Trophoblast cell (in vitro differentiated cells and primary cell): ENCODE measurements around the gene SIPA1L3.
A peak's percentile ranks its signal among the peaks of the same experiment; 100 is the strongest.

Source experiments
- DNase-seq, 2 donors: peaks; one replicate each; pipeline ENCODE4 v3.0.0-alpha.2; 2016
- H2AFZ ChIP-seq: 2 replicates; pipeline ENCODE4 v1.6.1; 2013; ENCODE audit warnings: low read length, moderate library complexity, mild to moderate bottlenecking; ENCODE audit not compliant: insufficient read depth, poor library complexity
- H2AK5ac ChIP-seq: 2 replicates; pipeline ENCODE4 v1.6.1; 2013; ENCODE audit warnings: mild to moderate bottlenecking, low read length
- H2BK120ac ChIP-seq: 2 replicates; pipeline ENCODE4 v1.6.1; 2013; ENCODE audit warnings: low read length, mild to moderate bottlenecking, moderate library complexity; ENCODE audit not compliant: insufficient read depth, poor library complexity
- H2BK12ac ChIP-seq: 2 replicates; pipeline ENCODE4 v1.6.1; 2013; ENCODE audit warnings: mild to moderate bottlenecking, low read length, moderate library complexity
- H2BK5ac ChIP-seq: 2 replicates; pipeline ENCODE4 v1.6.1; 2013; ENCODE audit warnings: low read length, low read depth, moderate library complexity, mild to moderate bottlenecking; ENCODE audit not compliant: poor library complexity
- H3K14ac ChIP-seq: 2 replicates; pipeline ENCODE4 v1.6.1; 2013; ENCODE audit warnings: mild to moderate bottlenecking, low read length
- H3K18ac ChIP-seq: 2 replicates; pipeline ENCODE4 v1.6.1; 2013; ENCODE audit warnings: mild to moderate bottlenecking, low read length
- H3K23ac ChIP-seq: 2 replicates; pipeline ENCODE4 v1.6.1; 2013; ENCODE audit warnings: low read length
- H3K27ac ChIP-seq: 2 replicates; pipeline ENCODE4 v1.5.1; 2013; ENCODE audit warnings: low read depth, mild to moderate bottlenecking, inconsistent platforms, low read length, moderate library complexity
- H3K27me3 ChIP-seq: 2 replicates; pipeline ENCODE4 v1.6.1; 2013; ENCODE audit warnings: inconsistent platforms, mild to moderate bottlenecking, low read length, moderate library complexity; ENCODE audit not compliant: insufficient read depth
- H3K36me3 ChIP-seq, 2 experiments: 1 replicate in 1 of 2; 2 replicates in 1 of 2; pipeline ENCODE4 v1.6.1; 2013; ENCODE audit warnings: low read length in 2 of 2, mild to moderate bottlenecking in 2 of 2, moderate library complexity in 1 of 2; ENCODE audit not compliant: insufficient read depth in 2 of 2, control insufficient read depth in 1 of 2
- H3K4ac ChIP-seq: 2 replicates; pipeline ENCODE4 v1.6.1; 2013; ENCODE audit warnings: low read depth, mild to moderate bottlenecking, low read length, moderate library complexity
- H3K4me1 ChIP-seq, 2 experiments: 1 replicate in 1 of 2; 2 replicates in 1 of 2; pipeline ENCODE4 v1.6.1; 2013; ENCODE audit warnings: low read length in 2 of 2, mild to moderate bottlenecking in 2 of 2, moderate library complexity in 1 of 2; ENCODE audit not compliant: insufficient read depth in 2 of 2, control insufficient read depth in 1 of 2
- H3K4me2 ChIP-seq: 2 replicates; pipeline ENCODE4 v1.6.1; 2013; ENCODE audit warnings: inconsistent platforms, mild to moderate bottlenecking, low read length, moderate library complexity
- H3K4me3 ChIP-seq: 2 replicates; pipeline ENCODE4 v1.5.1; 2013; ENCODE audit warnings: mild to moderate bottlenecking, low read depth, low read length, inconsistent platforms
- H3K79me1 ChIP-seq: one replicate; pipeline ENCODE4 v1.6.1; 2013; ENCODE audit warnings: low read length
- H3K79me2 ChIP-seq: 2 replicates; pipeline ENCODE4 v1.6.1; 2013; ENCODE audit warnings: low read length, mild to moderate bottlenecking; ENCODE audit not compliant: control insufficient read depth, insufficient read depth, poor library complexity
- H3K9ac ChIP-seq: 2 replicates; pipeline ENCODE4 v1.6.1; 2013; ENCODE audit warnings: mild to moderate bottlenecking, low read length
- H3K9me3 ChIP-seq: 2 replicates; pipeline ENCODE4 v1.6.1; 2013; ENCODE audit warnings: low read depth, mild to moderate bottlenecking, control low read depth, inconsistent platforms, low read length; ENCODE audit not compliant: insufficient read depth
- H4K12ac ChIP-seq: 2 replicates; pipeline ENCODE4 v1.6.1; 2013; ENCODE audit warnings: low read depth, mild to moderate bottlenecking, low read length, moderate library complexity
- H4K8ac ChIP-seq: 2 replicates; pipeline ENCODE4 v1.6.1; 2013; ENCODE audit warnings: low read depth, mild to moderate bottlenecking, low read length, moderate library complexity
- H4K91ac ChIP-seq: one replicate; pipeline ENCODE4 v1.6.1; 2013; ENCODE audit warnings: low read depth, mild to moderate bottlenecking, low read length, moderate library complexity
- WGBS: extraction: QIAGEN DNeasy Blood & Tissue Kit; methylation state at CpG from one replicate; pipeline ENCODE4 v1.1.7; 2013; ENCODE audit warnings: missing lambda C conversion rate; ENCODE audit not compliant: insufficient read length, insufficient coverage; ENCODE audit errors: extremely low coverage; 5-methylcytosine and 5-hydroxymethylcytosine counted together

Gene SIPA1L3

DNA sequence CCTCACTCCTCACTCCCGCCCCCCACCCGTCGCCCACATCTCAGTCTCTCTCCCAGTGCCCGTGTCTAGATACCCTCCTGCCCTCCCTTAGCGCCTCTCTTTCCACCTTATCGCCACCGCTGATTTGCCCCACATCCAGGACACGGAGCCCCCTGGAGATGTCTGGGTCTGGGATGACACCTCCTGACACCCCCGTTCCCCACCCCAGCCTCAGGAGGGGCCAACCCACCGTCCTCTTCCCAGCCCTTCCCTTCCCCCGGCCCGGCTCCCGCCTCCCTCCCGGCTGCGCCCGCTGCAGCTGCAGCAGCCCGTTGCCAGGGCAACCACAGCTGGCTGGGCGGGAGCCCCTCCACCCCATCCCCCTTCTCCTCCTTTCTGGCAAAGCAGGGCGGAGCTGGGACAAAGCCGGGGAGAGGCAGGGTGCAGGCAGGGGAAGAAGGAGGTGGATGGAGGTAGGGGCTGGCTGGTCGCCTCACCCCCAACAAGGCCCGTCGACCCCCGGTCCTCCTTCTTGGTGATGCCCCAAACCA, 303.5 kb downstream of the SIPA1L3 start:
- Histone ChIP-seq H3K27me3 (peaks cover 27% of the 10 kb centered on the region), H3K79me1 (no peaks in the 10 kb centered on the region), H4K91ac (no peak overlapping the region), H4K8ac (no peak overlapping the region), H3K23ac (no peak overlapping the region), H3K4me3 (no peak overlapping the region), H3K4me1 (peaks cover 7 to 11% of the 10 kb centered on the region in 2 experiments), H3K27ac (no peak overlapping the region), H3K36me3 (peaks cover 2 to 3% of the 10 kb centered on the region in 2 experiments), H2BK12ac (no peak overlapping the region), H2AK5ac (no peak overlapping the region), H3K18ac (no peak overlapping the region), H3K9me3 (no peaks in the 10 kb centered on the region), H3K79me2 (no peaks in the 10 kb centered on the region), H3K9ac (no peak overlapping the region), H3K14ac (no peak overlapping the region), H2AFZ (no peak overlapping the region), H3K4me2 (peak overlapping the region; percentile 13), H4K12ac (no peak overlapping the region), H3K4ac (no peak overlapping the region), H2BK5ac (no peak overlapping the region), H2BK120ac (no peak overlapping the region)
- no CpG with 5 or more reads among the region's 24 CpGs for WGBS
- DNase-seq, result no peak

GRCh38 chr19:38211151-38211591, 304.2 kb downstream of the SIPA1L3 start:
- Histone ChIP-seq H4K8ac (no peak overlapping the region), H3K23ac (no peak overlapping the region), H2BK12ac (no peak overlapping the region), H3K18ac (no peak overlapping the region), H3K27me3 (peaks cover 27% of the 10 kb centered on the region), H2AK5ac (no peak overlapping the region), H2BK5ac (no peak overlapping the region), H2BK120ac (no peak overlapping the region), H3K9ac (no peak overlapping the region), H3K79me1 (no peaks in the 10 kb centered on the region), H3K4ac (no peak overlapping the region), H2AFZ (no peak overlapping the region), H3K4me3 (no peak overlapping the region), H3K4me2 (peak overlapping the region; percentile 29), H4K91ac (no peak overlapping the region), H4K12ac (no peak overlapping the region), H3K14ac (no peak overlapping the region), H3K36me3 (peaks cover 2 to 3% of the 10 kb centered on the region in 2 experiments), H3K4me1 (peaks cover 7 to 8% of the 10 kb centered on the region in 2 experiments), H3K9me3 (no peaks in the 10 kb centered on the region), H3K27ac (no peak overlapping the region), H3K79me2 (no peaks in the 10 kb centered on the region)
- WGBS, result no CpG with 5 or more reads among the region's 27 CpGs
- no peak for DNase-seq

- Histone ChIP-seq H4K8ac (no peak overlapping the region), H3K4ac (no peak overlapping the region), H2AFZ (no peak overlapping the region), H3K9me3 (no peaks in the 10 kb centered on the region), H3K4me3 (no peak overlapping the region), H2BK5ac (no peak overlapping the region), H3K18ac (no peak overlapping the region), H2AK5ac (no peak overlapping the region), H3K36me3 (peaks cover 0 to 2% of the 10 kb centered on the region in 2 experiments), H2BK12ac (no peak overlapping the region), H4K12ac (no peak overlapping the region), H3K79me2 (no peaks in the 10 kb centered on the region), H3K4me2 (no peak overlapping the region), H2BK120ac (no peak overlapping the region), H3K9ac (no peak overlapping the region), H3K27ac (no peak overlapping the region), H4K91ac (no peak overlapping the region), H3K14ac (no peak overlapping the region), H3K4me1 (peaks cover 7 to 8% of the 10 kb centered on the region in 2 experiments), H3K79me1 (no peaks in the 10 kb centered on the region), H3K27me3 (peaks cover 27% of the 10 kb centered on the region), H3K23ac (no peak overlapping the region)
- no peak for DNase-seq
- WGBS, result no CpG with 5 or more reads among the region's 15 CpGs
Measured at GRCh38 chr19:38211766-38212165, 304.8 kb downstream of the SIPA1L3 start.

- Histone ChIP-seq H3K27ac (no peak overlapping the region), H4K12ac (no peak overlapping the region), H3K36me3 (peaks cover 1 to 2% of the 10 kb centered on the region in 2 experiments), H3K79me2 (no peaks in the 10 kb centered on the region), H3K23ac (no peak overlapping the region), H4K8ac (no peak overlapping the region), H3K79me1 (no peaks in the 10 kb centered on the region), H3K14ac (no peak overlapping the region), H3K9me3 (no peaks in the 10 kb centered on the region), H2BK120ac (no peak overlapping the region), H3K4me1 (peaks cover 7 to 8% of the 10 kb centered on the region in 2 experiments), H2BK12ac (no peak overlapping the region), H2AK5ac (no peak overlapping the region), H3K9ac (no peak overlapping the region), H3K4me2 (no peak overlapping the region), H2AFZ (no peak overlapping the region), H3K4ac (no peak overlapping the region), H4K91ac (no peak overlapping the region), H2BK5ac (no peak overlapping the region), H3K27me3 (peaks cover 27% of the 10 kb centered on the region), H3K4me3 (no peak overlapping the region), H3K18ac (no peak overlapping the region)
- no CpG with 5 or more reads among the region's 23 CpGs for WGBS
- DNase-seq, result no peak
Measured at GRCh38 chr19:38213469-38213868, 306.5 kb downstream of the SIPA1L3 start.
